ENCODE measurements around the gene IFNL2. TPM values are rescaled to one million over a fixed set of nuclear protein-coding genes. Genes with fewer than 3 reads are reported as not detected.
A peak's percentile ranks its signal among the peaks of the same experiment; 100 is the strongest.

The IFNL2 gene
- total and polyA plus RNA-seq, 9 of the 15 experiments (the other 6 are each of a cell fraction or from before 2014, with no cell fraction given): not detected

GRCh38 chr19:39308531-39309304 is 40.5 kb downstream of the IFNL2 start (continued):
- TF ChIP-seq, protein P1, sequence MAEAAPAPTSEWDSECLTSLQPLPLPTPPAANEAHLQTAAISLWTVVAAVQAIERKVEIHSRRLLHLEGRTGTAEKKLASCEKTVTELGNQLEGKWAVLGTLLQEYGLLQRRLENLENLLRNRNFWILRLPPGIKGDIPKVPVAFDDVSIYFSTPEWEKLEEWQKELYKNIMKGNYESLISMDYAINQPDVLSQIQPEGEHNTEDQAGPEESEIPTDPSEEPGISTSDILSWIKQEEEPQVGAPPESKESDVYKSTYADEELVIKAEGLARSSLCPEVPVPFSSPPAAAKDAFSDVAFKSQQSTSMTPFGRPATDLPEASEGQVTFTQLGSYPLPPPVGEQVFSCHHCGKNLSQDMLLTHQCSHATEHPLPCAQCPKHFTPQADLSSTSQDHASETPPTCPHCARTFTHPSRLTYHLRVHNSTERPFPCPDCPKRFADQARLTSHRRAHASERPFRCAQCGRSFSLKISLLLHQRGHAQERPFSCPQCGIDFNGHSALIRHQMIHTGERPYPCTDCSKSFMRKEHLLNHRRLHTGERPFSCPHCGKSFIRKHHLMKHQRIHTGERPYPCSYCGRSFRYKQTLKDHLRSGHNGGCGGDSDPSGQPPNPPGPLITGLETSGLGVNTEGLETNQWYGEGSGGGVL (CRISPR knock-in tag; IDR thresholded peaks at IDR 0.05): no peak
- TF ChIP-seq ATF7 (IDR thresholded peaks at IDR 0.05) (0 out of 2 replicates have a peak, but pooled peaks have one; percentile 31), DLX4 (CRISPR knock-in tag; IDR thresholded peaks at IDR 0.05) (no peak), SMAD4 (CRISPR knock-in tag; conservative IDR thresholded peaks at IDR 0.05) (no peak), SRSF7 (optimal IDR thresholded peaks at IDR 0.05; ENCODE audit: low read depth, low read length) (no peak), NR2C2 (CRISPR knock-in tag; IDR thresholded peaks at IDR 0.05) (no peak), NR2C2 (tag; IDR thresholded peaks at IDR 0.05) (no peak), XRCC4 (IDR thresholded peaks at IDR 0.05; ENCODE audit: extremely low read depth, insufficient read depth, insufficient read length) (no peak), SREBF2 (CRISPR knock-in tag; IDR thresholded peaks at IDR 0.05) (no peak), NONO (IDR thresholded peaks at IDR 0.05; ENCODE audit: low read depth in 2 of 2, low read length in 1 of 2) (no peak), SMC3 (conservative IDR thresholded peaks at IDR 0.05; ENCODE audit: insufficient read depth, low read depth, low read length) (no peak), ZNF589 (CRISPR knock-in tag; IDR thresholded peaks at IDR 0.05; ENCODE audit: low read depth) (no peak), TFE3 (CRISPR knock-in tag; IDR thresholded peaks at IDR 0.05) (no peak), NFXL1 (CRISPR knock-in tag; IDR thresholded peaks at IDR 0.05) (no peak), ZNF780A (CRISPR knock-in tag; IDR thresholded peaks at IDR 0.05) (no peak), ZNF140 (CRISPR knock-in tag; IDR thresholded peaks at IDR 0.05) (no peak)
- TF ChIP-seq, protein P2, sequence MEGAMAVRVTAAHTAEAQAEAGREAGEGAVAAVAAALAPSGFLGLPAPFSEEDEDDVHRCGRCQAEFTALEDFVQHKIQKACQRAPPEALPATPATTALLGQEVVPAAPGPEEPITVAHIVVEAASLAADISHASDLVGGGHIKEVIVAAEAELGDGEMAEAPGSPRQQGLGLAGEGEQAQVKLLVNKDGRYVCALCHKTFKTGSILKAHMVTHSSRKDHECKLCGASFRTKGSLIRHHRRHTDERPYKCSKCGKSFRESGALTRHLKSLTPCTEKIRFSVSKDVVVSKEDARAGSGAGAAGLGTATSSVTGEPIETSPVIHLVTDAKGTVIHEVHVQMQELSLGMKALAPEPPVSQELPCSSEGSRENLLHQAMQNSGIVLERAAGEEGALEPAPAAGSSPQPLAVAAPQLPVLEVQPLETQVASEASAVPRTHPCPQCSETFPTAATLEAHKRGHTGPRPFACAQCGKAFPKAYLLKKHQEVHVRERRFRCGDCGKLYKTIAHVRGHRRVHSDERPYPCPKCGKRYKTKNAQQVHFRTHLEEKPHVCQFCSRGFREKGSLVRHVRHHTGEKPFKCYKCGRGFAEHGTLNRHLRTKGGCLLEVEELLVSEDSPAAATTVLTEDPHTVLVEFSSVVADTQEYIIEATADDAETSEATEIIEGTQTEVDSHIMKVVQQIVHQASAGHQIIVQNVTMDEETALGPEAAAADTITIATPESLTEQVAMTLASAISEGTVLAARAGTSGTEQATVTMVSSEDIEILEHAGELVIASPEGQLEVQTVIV (CRISPR knock-in tag; IDR thresholded peaks at IDR 0.05; ENCODE audit: borderline replicate concordance): no peak
- TF ChIP-seq, protein P3, sequence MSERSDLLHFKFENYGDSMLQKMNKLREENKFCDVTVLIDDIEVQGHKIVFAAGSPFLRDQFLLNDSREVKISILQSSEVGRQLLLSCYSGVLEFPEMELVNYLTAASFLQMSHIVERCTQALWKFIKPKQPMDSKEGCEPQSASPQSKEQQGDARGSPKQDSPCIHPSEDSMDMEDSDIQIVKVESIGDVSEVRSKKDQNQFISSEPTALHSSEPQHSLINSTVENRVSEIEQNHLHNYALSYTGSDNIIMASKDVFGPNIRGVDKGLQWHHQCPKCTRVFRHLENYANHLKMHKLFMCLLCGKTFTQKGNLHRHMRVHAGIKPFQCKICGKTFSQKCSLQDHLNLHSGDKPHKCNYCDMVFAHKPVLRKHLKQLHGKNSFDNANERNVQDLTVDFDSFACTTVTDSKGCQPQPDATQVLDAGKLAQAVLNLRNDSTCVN (CRISPR knock-in tag; IDR thresholded peaks at IDR 0.05): no peak
- TF ChIP-seq, protein P4, sequence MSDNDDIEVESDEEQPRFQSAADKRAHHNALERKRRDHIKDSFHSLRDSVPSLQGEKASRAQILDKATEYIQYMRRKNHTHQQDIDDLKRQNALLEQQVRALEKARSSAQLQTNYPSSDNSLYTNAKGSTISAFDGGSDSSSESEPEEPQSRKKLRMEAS (CRISPR knock-in tag; IDR thresholded peaks at IDR 0.05): peak; percentile 39; the same call in 1 of the 2 replicates

All from K562 (cell line).